Measurements from ENCODE around the gene KCND2.

- TF ChIP-seq FOXM1 (IDR thresholded peaks at IDR 0.05; ENCODE audit: borderline replicate concordance, low read depth) = no peak
- TF ChIP-seq TAF1 (IDR thresholded peaks at IDR 0.05; ENCODE audit: low read depth) = no peak
- TF ChIP-seq MAX (IDR thresholded peaks at IDR 0.05) = no peak
- no peak for TF ChIP-seq USF1 (IDR thresholded peaks at IDR 0.05)
- no peak for TF ChIP-seq REST (IDR thresholded peaks at IDR 0.05; ENCODE audit: low read depth)
- TF ChIP-seq YY1 (IDR thresholded peaks at IDR 0.05; ENCODE audit: low read depth) = no peak
- no peak for TF ChIP-seq EP300 (IDR thresholded peaks at IDR 0.05; ENCODE audit: borderline replicate concordance)
Measured at GRCh38 chr7:120609136-120609753, 336.3 kb downstream of the KCND2 start.
